ENCODE data around the gene OR6N1. TPM values are rescaled to one million over a fixed set of nuclear protein-coding genes. Genes with fewer than 3 reads are reported as not detected.

OR6N1 gene
- not detected for total RNA-seq
- long read RNA-seq = 0 reads

DNA sequence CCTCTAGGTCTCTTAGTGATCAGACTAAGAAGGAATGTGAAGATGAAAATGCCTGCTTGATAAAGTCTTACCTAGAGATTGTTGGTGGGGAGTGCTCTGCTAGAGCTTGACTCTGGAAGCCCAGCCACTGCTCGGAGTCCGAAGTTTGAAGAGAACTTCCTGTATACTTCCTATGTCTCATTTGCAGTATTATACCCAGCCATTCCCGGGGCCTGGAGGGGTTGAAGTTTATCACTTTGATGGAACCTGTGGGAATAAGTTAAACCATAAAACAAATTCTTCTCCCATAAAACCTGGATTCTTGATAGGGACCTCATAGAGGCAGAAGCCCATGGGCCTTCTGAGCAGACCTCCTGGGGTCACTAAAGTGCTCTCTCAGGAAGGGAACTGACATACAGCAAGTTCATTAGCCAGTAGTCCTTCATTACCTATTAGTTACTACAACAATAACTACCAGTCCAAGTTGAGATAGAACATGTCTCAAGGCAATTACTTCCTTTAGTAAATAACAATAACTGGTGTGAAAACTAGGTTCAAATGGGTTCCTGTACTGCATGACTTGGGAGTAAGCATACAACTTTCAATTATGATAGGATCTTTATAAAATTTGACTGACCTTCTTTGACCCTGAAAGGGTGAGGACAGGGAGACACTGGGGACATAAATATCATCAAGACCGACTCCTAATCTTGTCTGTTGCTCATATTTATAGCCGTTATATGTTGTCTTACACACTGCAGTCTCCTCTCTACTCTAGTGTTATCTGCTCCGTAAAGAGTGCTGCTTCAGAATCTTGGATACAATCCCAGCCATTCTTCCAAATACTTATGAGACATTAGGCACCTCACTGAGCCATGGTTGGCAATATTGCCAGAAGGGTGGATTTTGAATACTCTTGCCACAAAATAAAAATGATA is at the start of gene OR6N1:
OR6N1 (minus strand) TSS at position 246 of the 917 bp plus-strand sequence. CDS start 5,513 bp downstream, outside the sequence.
- DNase-seq (no peak), ATAC-seq (no peak)
- intact Hi-C loops (cut with DNase I, micrococcal nuclease) = no loop called here

GRCh38 chr1:158821723-158822122 is 49.7 kb upstream of the OR6N1 start:
- DNase-seq = no peak
- intact Hi-C loops (cut with DNase I, micrococcal nuclease) = no loop called here
- ATAC-seq = no peak

- ATAC-seq (no peak), DNase-seq (no peak)
- intact Hi-C loops (cut with DNase I, micrococcal nuclease) = no loop called here
These were observed 47.8 kb upstream of the OR6N1 start for GRCh38 chr1:158819461-158820443.

DNA sequence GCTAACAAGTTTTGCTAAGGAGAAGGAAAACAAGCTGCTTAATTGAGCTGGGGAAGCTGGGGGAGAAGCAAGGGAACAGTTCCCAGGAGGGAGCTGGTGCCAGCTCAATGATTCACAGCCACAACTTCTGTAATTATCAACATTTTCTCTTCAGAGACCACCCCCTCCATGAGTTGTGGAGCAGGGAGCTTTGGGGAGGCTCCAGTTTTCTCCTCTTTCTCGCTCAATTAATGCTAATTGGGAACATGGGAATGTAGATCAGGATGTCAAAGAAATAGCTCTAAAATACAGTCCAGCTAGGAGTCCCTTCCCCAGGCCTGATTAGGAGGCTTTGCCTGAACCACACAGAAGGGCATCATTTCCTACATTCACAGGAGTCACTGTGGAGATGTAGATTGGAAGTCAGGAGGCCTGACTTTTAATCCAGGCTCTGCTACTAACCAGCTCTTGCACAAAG is 47.0 kb upstream of the OR6N1 start:
- no peak for DNase-seq
- no peak for ATAC-seq
- intact Hi-C loops (cut with DNase I, micrococcal nuclease) = no loop called here

- DNase-seq (no peak), ATAC-seq (peak; percentile 40)
- intact Hi-C loops (cut with DNase I, micrococcal nuclease) = no loop called here
These were observed 46.6 kb upstream of the OR6N1 start for GRCh38 chr1:158818560-158818959.

DNA sequence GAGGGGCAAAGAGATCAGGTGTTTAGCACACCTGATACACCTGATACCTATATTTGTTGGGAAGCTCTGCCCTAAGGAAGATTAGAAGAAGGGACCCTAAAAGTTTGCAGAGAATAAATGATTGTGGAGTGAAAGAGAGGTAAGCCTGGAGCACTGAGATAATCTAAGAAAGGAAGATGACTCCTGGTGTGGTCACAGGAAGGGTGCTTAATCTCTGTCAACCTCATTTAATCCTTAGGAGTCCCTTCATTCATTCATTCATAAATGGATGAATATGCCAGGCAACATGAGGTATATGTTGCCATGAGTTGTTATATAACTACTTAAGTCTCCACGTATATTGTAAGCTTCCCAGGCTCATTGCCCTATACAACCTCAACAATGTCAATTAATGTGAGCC is 43.0 kb upstream of the OR6N1 start:
- DNase-seq = no peak
- intact Hi-C loops (cut with DNase I, micrococcal nuclease) = no loop called here
- no peak for ATAC-seq

DNA sequence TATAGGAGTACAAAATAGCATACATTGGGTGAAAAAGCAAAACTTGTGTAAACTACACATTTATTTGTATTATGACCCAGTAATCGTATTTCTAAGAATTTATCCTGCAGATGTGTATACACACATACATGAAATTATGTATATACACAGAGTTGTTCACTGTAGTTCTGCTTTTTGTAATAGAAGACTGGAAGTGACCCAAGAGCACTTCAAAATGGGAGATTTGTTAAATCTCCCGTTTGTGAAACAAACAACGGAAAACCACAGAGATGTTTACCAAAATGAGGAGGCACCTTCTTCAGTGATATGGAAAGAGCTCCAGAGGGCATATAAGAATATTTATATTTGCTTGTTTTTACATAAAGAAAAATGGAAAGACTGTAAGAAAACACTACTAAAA is 41.2 kb upstream of the OR6N1 start:
- intact Hi-C loops (cut with DNase I, micrococcal nuclease) = no loop called here
- DNase-seq = no peak
- ATAC-seq = no peak

DNA sequence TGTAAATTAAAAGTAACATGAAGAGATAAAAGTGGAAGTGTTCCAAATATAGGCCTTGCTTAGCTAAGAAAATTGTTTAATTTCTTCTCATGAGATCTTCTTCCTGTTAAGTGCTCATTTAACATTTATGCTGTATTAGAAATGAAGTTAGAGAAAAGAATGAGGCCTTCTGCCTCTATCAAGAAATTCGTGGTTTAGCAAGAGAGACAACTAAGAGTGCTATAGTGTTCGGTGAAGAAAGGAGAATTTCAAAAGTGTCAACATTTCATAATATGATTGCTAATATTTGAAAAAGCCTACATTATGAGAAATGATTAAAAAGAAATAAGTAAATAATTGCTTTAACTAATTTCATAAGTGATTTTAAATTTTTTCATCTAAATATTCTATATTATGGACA is 40.3 kb upstream of the OR6N1 start:
- ATAC-seq (no peak), DNase-seq (no peak)
- intact Hi-C loops (cut with DNase I, micrococcal nuclease) = no loop called here

GRCh38 chr1:158810311-158810710 is 38.3 kb upstream of the OR6N1 start:
- DNase-seq = no peak
- intact Hi-C loops (cut with DNase I, micrococcal nuclease) = no loop called here
- no peak for ATAC-seq

- intact Hi-C loops (cut with DNase I, micrococcal nuclease) = no loop called here
- no peak for ATAC-seq
- DNase-seq = no peak
These were observed 37.9 kb upstream of the OR6N1 start for GRCh38 chr1:158809862-158810261.

GRCh38 chr1:158809256-158809655 is 37.3 kb upstream of the OR6N1 start:
- ATAC-seq (no peak), DNase-seq (no peak)
- intact Hi-C loops (cut with DNase I, micrococcal nuclease) = no loop called here

GRCh38 chr1:158806916-158807536 is 35.0 kb upstream of the OR6N1 start:
- ATAC-seq (no peak), DNase-seq (no peak)
- intact Hi-C loops (cut with DNase I, micrococcal nuclease) = no loop called here

DNA sequence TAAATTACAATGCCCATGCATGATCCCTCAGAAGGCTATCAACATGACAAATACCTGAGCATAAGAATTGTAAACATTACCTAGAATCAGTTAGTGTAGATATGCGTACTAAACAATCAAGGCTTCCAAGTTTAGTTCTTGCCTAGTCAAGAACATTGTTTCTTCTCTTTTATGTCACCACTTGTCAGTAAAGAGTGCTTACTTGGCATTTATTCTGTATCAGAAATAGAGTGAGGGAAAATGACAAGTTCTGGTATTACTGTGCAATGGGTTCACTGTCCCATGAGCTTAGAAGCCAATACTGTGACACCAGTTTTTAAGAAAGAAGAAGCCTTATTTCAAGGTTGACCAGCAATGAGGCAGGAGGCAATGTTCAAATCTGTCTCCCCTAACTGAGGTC is 31.7 kb upstream of the OR6N1 start:
- intact Hi-C loops (cut with DNase I, micrococcal nuclease) = no loop called here
- ATAC-seq = no peak
- no peak for DNase-seq

DNA sequence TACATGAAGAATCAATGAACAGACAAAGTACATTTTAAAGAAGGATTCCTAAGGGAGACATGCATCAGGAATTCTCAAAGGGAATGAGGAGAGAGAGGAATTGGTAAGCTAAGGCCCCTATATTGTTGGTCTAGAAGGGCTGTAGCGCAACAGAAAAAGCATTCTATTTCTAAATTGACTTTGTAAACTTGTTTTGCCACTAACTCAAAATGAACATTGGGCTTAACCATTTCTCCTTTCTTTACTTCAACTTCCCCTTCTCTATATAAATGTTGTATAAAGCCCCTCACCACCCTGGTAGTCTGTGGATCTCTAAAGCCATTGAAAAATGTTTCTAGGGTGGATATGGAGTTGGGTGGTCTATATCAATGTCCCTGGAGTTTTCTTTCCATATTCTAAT is 29.4 kb upstream of the OR6N1 start:
- no peak for ATAC-seq
- DNase-seq = no peak
- intact Hi-C loops (cut with DNase I, micrococcal nuclease) = no loop called here

GRCh38 chr1:158800526-158800925 is 28.5 kb upstream of the OR6N1 start:
- no peak for DNase-seq
- no peak for ATAC-seq
- intact Hi-C loops (cut with DNase I, micrococcal nuclease) = no loop called here

- DNase-seq = no peak
- intact Hi-C loops (cut with DNase I, micrococcal nuclease) = no loop called here
- no peak for ATAC-seq
These were observed 27.7 kb upstream of the OR6N1 start for GRCh38 chr1:158799689-158800088.

DNA sequence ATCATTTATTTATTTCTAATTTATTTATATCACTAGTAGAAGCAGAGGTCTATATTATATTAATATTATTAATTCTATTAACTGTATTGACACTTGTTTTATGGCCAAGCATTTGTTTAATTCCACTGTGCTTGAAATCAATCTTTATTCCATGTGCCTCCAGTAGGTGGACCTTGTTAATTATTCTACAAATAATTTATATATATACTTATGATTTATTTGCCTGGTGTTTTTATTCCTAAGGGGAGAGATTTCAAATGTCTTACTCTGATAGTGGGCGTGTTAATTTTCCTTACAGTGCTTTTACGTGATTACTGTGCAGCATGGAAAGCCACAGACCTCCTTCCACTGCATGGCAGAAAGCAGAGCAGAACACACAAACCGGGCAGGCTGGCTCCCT is 26.5 kb upstream of the OR6N1 start:
- DNase-seq (no peak), ATAC-seq (no peak)
- intact Hi-C loops (cut with DNase I, micrococcal nuclease) = no loop called here

GRCh38 chr1:158794247-158794646 is 22.3 kb upstream of the OR6N1 start:
- ATAC-seq = no peak
- no peak for DNase-seq
- intact Hi-C loops (cut with DNase I, micrococcal nuclease) = no loop called here

DNA sequence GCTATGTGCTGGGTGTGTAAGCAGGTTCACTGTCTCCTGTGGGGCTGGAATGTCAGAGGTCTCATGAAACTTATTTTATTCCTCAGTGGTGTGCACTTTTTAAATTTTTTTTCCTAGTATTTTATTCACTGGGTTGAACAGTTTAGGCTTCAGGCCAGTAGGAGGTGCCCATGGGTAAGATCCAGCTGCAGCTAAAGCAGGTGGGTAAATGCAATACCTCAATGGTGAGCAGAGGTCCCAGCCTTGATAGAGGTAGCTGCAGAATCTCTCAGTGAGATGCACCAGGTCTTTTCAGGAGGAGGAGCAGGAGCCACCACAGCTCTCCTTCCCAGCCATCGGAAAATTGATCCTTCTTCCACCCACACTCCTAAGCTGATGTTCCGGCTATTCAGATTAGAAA is 21.6 kb upstream of the OR6N1 start:
- intact Hi-C loops (cut with DNase I, micrococcal nuclease) = no loop called here

More for the DNA sequence above, 21.6 kb upstream of the OR6N1 start:
- DNase-seq = no peak
- no peak for ATAC-seq

All from left colon (tissue), 2 donors.